Suprapubic skin (tissue), 4 donors: ENCODE data around the gene LUC7L.

Experiments used
- CTCF ChIP-seq, 2 donors: fragments of 200-600 bp in 1 of 2; fragments of 450-650 bp in 1 of 2; sonication (generic) in 1 of 2; IDR thresholded peaks; one replicate each; pipeline ENCODE4 v1.5.1; 2016 to 2019; ENCODE audit warnings: antibody characterized with exemption in 2 of 2, mild to moderate bottlenecking in 1 of 2, moderate library complexity in 1 of 2
- POLR2A ChIP-seq, 2 donors: fragments of 450-650 bp; IDR thresholded peaks; one replicate each; pipeline ENCODE4 v1.6.1; 2017; ENCODE audit warnings: antibody characterized with exemption in 2 of 2, mild to moderate bottlenecking in 2 of 2, moderate library complexity in 2 of 2
- POLR2AphosphoS5 ChIP-seq, 3 donors: sonication (generic); formaldehyde crosslinking; IDR thresholded peaks; one replicate each; pipeline ENCODE4 v1.6.1; 2017; ENCODE audit warnings: antibody characterized with exemption in 3 of 3

GRCh38 chr16:177394-177822, 51.8 kb downstream of the LUC7L start:
- TF ChIP-seq CTCF (IDR thresholded peaks at IDR 0.05) = no peak
- TF ChIP-seq POLR2A (IDR thresholded peaks at IDR 0.05) = no peak
- TF ChIP-seq POLR2AphosphoS5 (IDR thresholded peaks at IDR 0.05) = no peak
